Kidney (tissue), 14 donors: ENCODE data around the gene MEIS2. TPM values are rescaled to one million over a fixed set of nuclear protein-coding genes. Genes with fewer than 3 reads are reported as not detected.

Source experiments
- DNase-seq, 5 donors: peaks; one replicate each; pipeline ENCODE4 v3.0.0-alpha.2; 2013 to 2020
- FAIRE-seq: peaks from 2 replicates; lab custom pipeline; 2012; peaks lifted over from hg19 to GRCh38; lab: Jason Lieb, UNC
- H3K27ac ChIP-seq, 2 donors: one replicate each; pipeline ENCODE4 v1.7.0; 2013; ENCODE audit warnings: low read depth in 2 of 2, low read length in 2 of 2, inconsistent platforms in 1 of 2
- H3K27me3 ChIP-seq: one replicate; pipeline ENCODE4 v1.7.1; 2013; ENCODE audit warnings: low read length, inconsistent platforms; ENCODE audit not compliant: control insufficient read depth, insufficient read depth
- H3K36me3 ChIP-seq, 3 donors: one replicate each; pipeline versions ENCODE4 v1.7.0 to v1.7.1; 2013; ENCODE audit warnings: low read length in 3 of 3, control low read depth in 1 of 3, inconsistent platforms in 1 of 3; ENCODE audit not compliant: insufficient read depth in 3 of 3, control insufficient read depth in 2 of 3
- H3K4me1 ChIP-seq, 3 donors: one replicate each; pipeline versions ENCODE4 v1.7.0 to v1.7.1; 2013; ENCODE audit warnings: low read length in 3 of 3, inconsistent platforms in 1 of 3, low read depth in 1 of 3; ENCODE audit not compliant: control insufficient read depth in 2 of 3, insufficient read depth in 2 of 3
- H3K4me3 ChIP-seq, 3 donors: one replicate each; pipeline versions ENCODE4 v1.7.0 to v1.8.1; 2013; ENCODE audit warnings: low read length in 3 of 3, control low read depth in 1 of 3, inconsistent platforms in 1 of 3
- H3K9ac ChIP-seq, 3 donors: one replicate each; pipeline versions ENCODE4 v1.7.0 to v1.7.1; 2013; ENCODE audit warnings: low read length in 3 of 3, control low read depth in 1 of 3, inconsistent platforms in 1 of 3
- H3K9me3 ChIP-seq, 3 donors: one replicate each; pipeline versions ENCODE4 v1.7.0 to v1.7.1; 2013; ENCODE audit warnings: low read length in 3 of 3, control low read depth in 1 of 3, inconsistent platforms in 1 of 3; ENCODE audit not compliant: control insufficient read depth in 2 of 3, insufficient read depth in 1 of 3
- intact Hi-C: fragments of 100-400 bp; cut with DNase I; formaldehyde crosslinking; loops from one replicate; pipeline ENCODE4 v1.11.1; 2022
- polyA plus RNA-seq: library from polyadenylated mRNA; stranded (reverse); fragments of 350-450 nt; fragmentation: Illumina TruSeq; extraction: RNeasy Lipid Tissue Mini Kit (QIAGEN cat#74804); gene quantifications from one replicate; pipeline ENCODE4 v1.2.3, GENCODE V29; 2014; ENCODE audit warnings: low read depth, low replicate concordance; ENCODE audit not compliant: insufficient read depth
- total RNA-seq: library from RNA; stranded (reverse); fragmentation: NEBNext Ultra II Directional; extraction: Animal tissue kit (Norgen Biotek cat#: 25700); gene quantifications from one replicate; pipeline ENCODE4 v1.2.1, GENCODE V29; 2021
- TF ChIP-seq, protein P1 (sequence below): IDR thresholded peaks from 3 replicates; pipeline ENCODE4 v1.5.1; 2012; ENCODE audit warnings: mild to moderate bottlenecking, moderate library complexity, borderline replicate concordance; ENCODE audit not compliant: insufficient read depth; ENCODE audit errors: extremely low read depth
- donor health status: control.
- donor health status: control.
- donor health status: control.
- donor health status: control.
- donor health status: control.
- donor health status: DM: yes; HTN: yes; CAD: no.
- donor health status: Normal renal cell carcinoma (clear cell type).

MEIS2 gene
- total and polyA plus RNA-seq, 2 donors from 2014 or later = 14.7 to 50.9 TPM

DNA sequence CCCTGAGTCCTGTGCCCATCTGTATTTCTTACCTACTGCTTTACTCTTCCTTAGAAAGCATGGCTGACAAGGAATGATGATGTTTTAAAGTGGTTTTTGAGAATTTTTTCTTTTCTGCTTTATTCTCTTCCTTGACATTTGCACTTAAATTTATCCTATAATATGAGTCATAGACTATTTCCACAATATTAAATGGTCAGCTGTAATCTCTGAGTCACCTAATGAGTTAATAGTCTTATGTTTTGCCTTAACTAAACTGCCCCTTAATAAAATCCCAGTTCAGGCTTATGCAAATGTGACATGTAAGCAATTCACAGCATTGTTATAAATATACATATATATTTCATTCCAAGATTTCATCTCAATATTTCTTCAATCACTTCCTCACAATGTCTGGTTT, 23.8 kb downstream of the MEIS2 start:
- TF ChIP-seq, protein P1, sequence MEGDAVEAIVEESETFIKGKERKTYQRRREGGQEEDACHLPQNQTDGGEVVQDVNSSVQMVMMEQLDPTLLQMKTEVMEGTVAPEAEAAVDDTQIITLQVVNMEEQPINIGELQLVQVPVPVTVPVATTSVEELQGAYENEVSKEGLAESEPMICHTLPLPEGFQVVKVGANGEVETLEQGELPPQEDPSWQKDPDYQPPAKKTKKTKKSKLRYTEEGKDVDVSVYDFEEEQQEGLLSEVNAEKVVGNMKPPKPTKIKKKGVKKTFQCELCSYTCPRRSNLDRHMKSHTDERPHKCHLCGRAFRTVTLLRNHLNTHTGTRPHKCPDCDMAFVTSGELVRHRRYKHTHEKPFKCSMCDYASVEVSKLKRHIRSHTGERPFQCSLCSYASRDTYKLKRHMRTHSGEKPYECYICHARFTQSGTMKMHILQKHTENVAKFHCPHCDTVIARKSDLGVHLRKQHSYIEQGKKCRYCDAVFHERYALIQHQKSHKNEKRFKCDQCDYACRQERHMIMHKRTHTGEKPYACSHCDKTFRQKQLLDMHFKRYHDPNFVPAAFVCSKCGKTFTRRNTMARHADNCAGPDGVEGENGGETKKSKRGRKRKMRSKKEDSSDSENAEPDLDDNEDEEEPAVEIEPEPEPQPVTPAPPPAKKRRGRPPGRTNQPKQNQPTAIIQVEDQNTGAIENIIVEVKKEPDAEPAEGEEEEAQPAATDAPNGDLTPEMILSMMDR = no peak
- no peak for DNase-seq
- H3K4me1 ChIP-seq = peaks cover 0 to under 1% (median 0%) of the 10 kb centered on the region in 3 donors
- no peak overlapping the region for H3K9ac ChIP-seq
- peaks cover 0 to 6% (median 3%) of the 10 kb centered on the region in 3 donors for H3K36me3 ChIP-seq
- H3K9me3 ChIP-seq = no peaks in the 10 kb centered on the region
- H3K27ac ChIP-seq = no peak overlapping the region
- FAIRE-seq = no peak
- no peaks in the 10 kb centered on the region for H3K27me3 ChIP-seq
- intact Hi-C loops = no loop called here
- H3K4me3 ChIP-seq = no peak overlapping the region

- Histone ChIP-seq H3K36me3 (peaks cover 0 to 6% (median 3%) of the 10 kb centered on the region in 3 donors), H3K4me1 (no peaks in the 10 kb centered on the region), H3K4me3 (no peak overlapping the region), H3K27ac (peak overlapping the region in 1 of 2 donors; percentile 10), H3K9me3 (no peaks in the 10 kb centered on the region), H3K27me3 (no peaks in the 10 kb centered on the region), H3K9ac (no peak overlapping the region)
- intact Hi-C loops = no loop called here
- DNase-seq (no peak), FAIRE-seq (no peak)
- TF ChIP-seq, protein P1 = no peak
Observed at GRCh38 chr15:37075777-37076176, 24.6 kb downstream of the MEIS2 start.

- TF ChIP-seq, protein P1 = no peak
- no peaks in the 10 kb centered on the region for H3K9me3 ChIP-seq
- H3K4me1 ChIP-seq = no peaks in the 10 kb centered on the region
- H3K4me3 ChIP-seq = no peak overlapping the region
- no peak for DNase-seq
- no peak overlapping the region for H3K27ac ChIP-seq
- no peak overlapping the region for H3K9ac ChIP-seq
- peaks cover 0 to 7% (median 3%) of the 10 kb centered on the region in 3 donors for H3K36me3 ChIP-seq
- H3K27me3 ChIP-seq = no peaks in the 10 kb centered on the region
- FAIRE-seq = no peak
- intact Hi-C loops = no loop called here
Observed at GRCh38 chr15:37072181-37072580, 28.2 kb downstream of the MEIS2 start.

DNA sequence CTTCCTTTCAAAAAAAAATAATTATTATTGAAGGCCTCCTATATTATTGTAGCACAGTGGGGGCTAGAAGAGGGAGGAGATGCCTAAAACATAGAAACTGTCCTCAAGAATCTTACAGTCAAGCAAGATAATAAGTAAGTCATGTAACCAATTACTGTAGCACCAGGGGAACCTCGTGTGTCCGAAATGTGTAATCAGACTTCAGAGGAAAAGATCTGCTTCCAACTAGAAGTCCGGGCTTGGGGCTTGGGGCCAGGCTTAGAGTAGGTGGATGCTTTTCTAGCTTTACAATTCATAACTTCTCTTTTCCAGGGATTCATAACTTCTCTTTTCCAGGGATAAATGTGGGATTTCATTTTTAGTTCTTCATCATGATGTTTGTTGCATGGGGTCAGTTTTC, 29.2 kb downstream of the MEIS2 start:
- Histone ChIP-seq H3K27ac (no peak overlapping the region), H3K36me3 (peaks cover 0 to 7% (median 2%) of the 10 kb centered on the region in 3 donors), H3K9ac (no peak overlapping the region), H3K27me3 (no peaks in the 10 kb centered on the region), H3K9me3 (no peaks in the 10 kb centered on the region), H3K4me1 (no peaks in the 10 kb centered on the region), H3K4me3 (no peak overlapping the region)
- DNase-seq (no peak), FAIRE-seq (no peak)
- intact Hi-C loops = no loop called here
- TF ChIP-seq, protein P1 = no peak
